ENCODE data around the gene CDH4. TPM values are rescaled to one million over a fixed set of nuclear protein-coding genes. Genes with fewer than 3 reads are reported as not detected.

Gene CDH4
- total RNA-seq, 1 donor from 2014 or later, result not detected

DNA sequence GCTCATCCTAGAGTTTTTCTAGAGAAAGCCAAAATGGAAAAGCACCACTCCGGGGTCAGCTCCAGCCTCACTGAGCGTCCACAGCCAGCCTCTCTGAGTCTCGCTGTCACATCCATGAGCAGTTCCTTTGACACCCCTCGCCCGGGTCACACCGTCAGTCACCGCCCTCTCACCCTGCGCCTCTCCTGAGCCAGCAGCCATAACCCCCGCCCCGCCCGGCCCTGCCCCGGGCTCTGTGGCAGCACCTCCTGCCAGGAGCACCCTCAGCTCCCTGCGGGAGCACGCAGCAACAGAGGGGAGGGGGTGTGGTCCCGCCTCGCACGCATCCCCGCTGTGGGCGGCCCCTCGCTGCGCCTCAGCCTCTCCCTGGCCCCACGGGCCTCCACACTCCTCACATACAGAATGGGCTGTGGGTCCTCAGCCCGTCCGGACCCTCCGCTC is 545.9 kb downstream of the CDH4 start:
- Histone ChIP-seq H3K4me3 (no peak overlapping the region), H3K27me3 (no peaks in the 10 kb centered on the region), H3K36me3 (no peaks in the 10 kb centered on the region), H3K27ac (no peak overlapping the region), H3K9me3 (no peaks in the 10 kb centered on the region), H3K4me1 (no peaks in the 10 kb centered on the region)
- TF ChIP-seq, protein P1, sequence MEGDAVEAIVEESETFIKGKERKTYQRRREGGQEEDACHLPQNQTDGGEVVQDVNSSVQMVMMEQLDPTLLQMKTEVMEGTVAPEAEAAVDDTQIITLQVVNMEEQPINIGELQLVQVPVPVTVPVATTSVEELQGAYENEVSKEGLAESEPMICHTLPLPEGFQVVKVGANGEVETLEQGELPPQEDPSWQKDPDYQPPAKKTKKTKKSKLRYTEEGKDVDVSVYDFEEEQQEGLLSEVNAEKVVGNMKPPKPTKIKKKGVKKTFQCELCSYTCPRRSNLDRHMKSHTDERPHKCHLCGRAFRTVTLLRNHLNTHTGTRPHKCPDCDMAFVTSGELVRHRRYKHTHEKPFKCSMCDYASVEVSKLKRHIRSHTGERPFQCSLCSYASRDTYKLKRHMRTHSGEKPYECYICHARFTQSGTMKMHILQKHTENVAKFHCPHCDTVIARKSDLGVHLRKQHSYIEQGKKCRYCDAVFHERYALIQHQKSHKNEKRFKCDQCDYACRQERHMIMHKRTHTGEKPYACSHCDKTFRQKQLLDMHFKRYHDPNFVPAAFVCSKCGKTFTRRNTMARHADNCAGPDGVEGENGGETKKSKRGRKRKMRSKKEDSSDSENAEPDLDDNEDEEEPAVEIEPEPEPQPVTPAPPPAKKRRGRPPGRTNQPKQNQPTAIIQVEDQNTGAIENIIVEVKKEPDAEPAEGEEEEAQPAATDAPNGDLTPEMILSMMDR (IDR thresholded peaks at IDR 0.05), result no peak
- DNase-seq (ENCODE audit: low spot score in 2 of 2), result no peak
- intact Hi-C loops (cut with DNase I), result no loop called here

DNA sequence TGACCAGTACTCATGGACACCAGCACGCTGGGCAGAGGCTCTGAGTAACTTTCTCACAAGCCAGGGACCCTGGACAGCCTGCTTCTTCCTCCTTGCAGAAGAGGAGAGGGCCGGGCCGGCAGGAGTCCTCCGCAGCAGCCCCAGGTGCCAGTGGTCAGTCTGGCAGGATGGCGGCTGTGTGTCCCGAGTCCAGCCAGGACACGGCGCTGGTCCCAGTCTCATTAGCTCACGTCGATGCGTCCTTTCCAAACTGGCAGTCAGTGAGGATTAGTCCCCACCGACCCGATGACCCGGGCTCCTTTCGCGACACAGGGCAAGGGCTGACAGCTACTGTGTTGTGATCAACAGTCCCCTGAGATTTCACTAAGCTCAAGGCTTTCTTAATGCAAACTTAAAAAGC is 546.6 kb downstream of the CDH4 start:
- Histone ChIP-seq H3K27me3 (no peaks in the 10 kb centered on the region), H3K9me3 (no peaks in the 10 kb centered on the region), H3K27ac (no peak overlapping the region), H3K4me3 (no peak overlapping the region), H3K36me3 (no peaks in the 10 kb centered on the region), H3K4me1 (no peaks in the 10 kb centered on the region)
- TF ChIP-seq, protein P1 (IDR thresholded peaks at IDR 0.05), result no peak
- no peak for DNase-seq (ENCODE audit: low spot score in 2 of 2)
- intact Hi-C loops (cut with DNase I), result no loop called here

DNA sequence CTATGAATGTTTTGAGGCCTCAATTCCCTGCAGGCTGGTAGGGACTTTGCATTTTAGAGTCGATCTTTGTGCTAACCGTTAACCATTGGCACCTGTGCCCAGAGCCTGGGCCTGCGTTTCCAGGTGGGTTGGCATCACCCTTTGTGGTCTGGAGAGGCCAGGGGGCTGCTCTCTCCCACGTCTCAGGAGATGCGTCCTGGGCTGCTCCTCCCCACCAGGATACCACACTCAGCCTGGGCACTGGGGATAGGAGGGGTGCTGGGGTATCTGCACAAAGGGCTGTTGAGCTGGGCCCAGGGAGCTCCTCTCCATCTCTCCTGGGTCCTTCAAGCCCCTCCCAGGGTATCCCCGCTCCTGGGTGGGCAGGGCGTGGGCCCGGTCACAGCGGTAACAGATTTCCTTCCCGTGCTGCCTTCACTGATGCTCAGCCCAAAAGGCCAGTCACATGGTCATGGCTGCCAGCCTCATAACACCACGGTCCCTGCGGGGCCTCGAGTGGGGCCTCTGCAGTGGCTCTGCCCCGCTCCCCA is 547.4 kb downstream of the CDH4 start:
- DNase-seq (ENCODE audit: low spot score in 2 of 2), result no peak
- Histone ChIP-seq H3K36me3 (no peaks in the 10 kb centered on the region), H3K9me3 (no peaks in the 10 kb centered on the region), H3K4me1 (no peaks in the 10 kb centered on the region), H3K4me3 (no peak overlapping the region), H3K27me3 (no peaks in the 10 kb centered on the region), H3K27ac (no peak overlapping the region)
- intact Hi-C loops (cut with DNase I), result no loop called here
- TF ChIP-seq, protein P1 (IDR thresholded peaks at IDR 0.05), result no peak

DNA sequence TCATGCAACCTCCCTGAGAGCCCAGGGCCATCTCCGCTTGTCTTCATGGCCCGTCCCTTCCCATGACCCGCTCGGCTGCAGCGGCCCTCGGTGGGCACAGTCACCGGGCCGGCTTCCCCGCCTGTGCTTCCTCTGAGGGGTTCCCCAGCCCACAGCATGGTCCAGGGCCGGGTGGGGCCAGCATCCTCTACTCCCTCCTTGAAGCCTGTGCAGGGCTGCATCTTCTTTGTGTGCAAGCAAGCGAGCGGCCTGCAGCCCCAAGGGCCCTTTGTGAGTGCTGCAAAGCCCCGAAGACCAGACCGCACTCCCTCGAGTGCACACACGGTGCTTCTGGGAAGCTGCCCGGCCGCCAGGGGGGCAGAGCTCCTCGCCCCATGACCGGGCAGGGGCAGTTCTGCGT is 547.9 kb downstream of the CDH4 start:
- no peak overlapping the region for H3K27ac ChIP-seq
- no peaks in the 10 kb centered on the region for H3K4me1 ChIP-seq
- H3K4me3 ChIP-seq, result no peak overlapping the region
- H3K36me3 ChIP-seq, result no peaks in the 10 kb centered on the region
- TF ChIP-seq, protein P1 (IDR thresholded peaks at IDR 0.05), result no peak
- DNase-seq (ENCODE audit: low spot score in 2 of 2), result no peak
- intact Hi-C loops (cut with DNase I), result no loop called here
- no peaks in the 10 kb centered on the region for H3K27me3 ChIP-seq
- no peaks in the 10 kb centered on the region for H3K9me3 ChIP-seq

DNA sequence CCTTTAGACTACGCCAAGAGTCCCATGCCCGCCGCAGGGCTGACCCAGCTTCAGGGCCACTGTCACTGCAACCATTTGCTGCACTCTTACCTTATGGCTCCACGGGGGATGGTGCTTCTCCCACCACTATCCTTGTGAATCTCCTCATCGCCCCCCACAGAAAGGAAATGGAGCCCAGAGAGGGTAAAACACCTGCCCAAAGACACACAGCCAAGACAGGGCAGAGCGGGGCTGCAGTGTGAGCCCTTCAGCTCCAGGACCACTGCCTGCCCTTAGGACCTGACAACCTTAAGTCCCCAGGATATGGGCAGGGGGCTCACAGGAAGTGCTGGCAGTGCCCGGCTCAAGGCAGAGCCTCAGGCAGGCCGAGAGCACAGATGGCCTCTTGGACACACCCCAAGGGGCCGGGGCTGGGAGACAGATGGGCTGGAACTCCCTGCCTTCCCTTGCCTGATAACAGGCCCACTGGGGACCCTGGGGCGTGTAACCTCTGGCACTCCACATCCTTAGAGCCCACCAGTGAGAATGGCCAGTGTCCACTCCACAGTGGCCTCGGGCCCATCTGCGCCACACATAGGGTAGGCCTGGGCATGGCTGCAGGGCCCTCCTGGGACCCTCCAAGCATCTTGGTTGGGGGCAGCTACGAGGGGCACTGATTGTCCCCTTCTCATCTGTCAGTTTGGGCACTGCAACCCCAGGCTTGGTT is 548.5 kb downstream of the CDH4 start:
- Histone ChIP-seq H3K4me3 (no peak overlapping the region), H3K36me3 (no peaks in the 10 kb centered on the region), H3K27me3 (no peaks in the 10 kb centered on the region), H3K4me1 (no peaks in the 10 kb centered on the region), H3K9me3 (no peaks in the 10 kb centered on the region), H3K27ac (no peak overlapping the region)
- no peak for DNase-seq (ENCODE audit: low spot score in 2 of 2)
- TF ChIP-seq, protein P1 (IDR thresholded peaks at IDR 0.05), result no peak
- intact Hi-C loops (cut with DNase I), result no loop called here
